Measurements from ENCODE around the gene CNIH4.

DNA sequence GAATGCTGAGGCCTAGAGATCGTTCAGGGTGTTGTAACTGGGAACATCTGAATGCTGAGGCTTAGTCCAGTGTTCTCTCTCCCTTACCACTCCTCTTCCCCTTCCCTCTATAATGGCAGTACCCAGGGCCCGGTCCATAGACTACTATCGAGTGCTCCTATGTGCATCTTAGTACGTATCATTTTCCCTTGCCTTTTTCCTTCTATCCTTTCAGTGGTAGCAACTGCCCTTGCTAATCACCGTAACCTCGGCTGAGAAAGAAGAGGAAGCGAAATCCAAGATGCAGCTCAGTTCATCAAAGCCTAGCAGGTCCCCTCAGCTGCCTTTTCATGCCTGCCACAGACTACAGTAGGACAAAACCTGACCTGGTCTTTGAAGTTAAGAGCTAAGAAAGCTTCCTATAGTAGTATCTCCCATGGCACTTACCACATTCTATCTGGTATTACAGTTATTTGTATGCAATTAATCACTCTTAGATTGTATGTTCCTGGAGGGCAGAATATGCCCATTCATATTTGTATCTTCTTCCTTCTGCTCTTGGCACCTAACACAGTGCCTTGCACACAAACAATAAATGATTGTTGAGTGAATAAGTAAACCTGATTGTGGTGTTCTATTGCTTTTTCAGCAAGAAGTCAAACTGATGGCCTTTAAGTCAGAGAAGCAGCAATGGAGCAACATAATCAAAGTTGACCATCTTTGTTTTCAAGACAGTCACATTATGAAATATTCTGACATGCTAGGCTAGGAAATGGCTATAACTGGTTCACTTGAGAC, 22.4 kb downstream of the CNIH4 start:
- TF ChIP-seq, protein P1, sequence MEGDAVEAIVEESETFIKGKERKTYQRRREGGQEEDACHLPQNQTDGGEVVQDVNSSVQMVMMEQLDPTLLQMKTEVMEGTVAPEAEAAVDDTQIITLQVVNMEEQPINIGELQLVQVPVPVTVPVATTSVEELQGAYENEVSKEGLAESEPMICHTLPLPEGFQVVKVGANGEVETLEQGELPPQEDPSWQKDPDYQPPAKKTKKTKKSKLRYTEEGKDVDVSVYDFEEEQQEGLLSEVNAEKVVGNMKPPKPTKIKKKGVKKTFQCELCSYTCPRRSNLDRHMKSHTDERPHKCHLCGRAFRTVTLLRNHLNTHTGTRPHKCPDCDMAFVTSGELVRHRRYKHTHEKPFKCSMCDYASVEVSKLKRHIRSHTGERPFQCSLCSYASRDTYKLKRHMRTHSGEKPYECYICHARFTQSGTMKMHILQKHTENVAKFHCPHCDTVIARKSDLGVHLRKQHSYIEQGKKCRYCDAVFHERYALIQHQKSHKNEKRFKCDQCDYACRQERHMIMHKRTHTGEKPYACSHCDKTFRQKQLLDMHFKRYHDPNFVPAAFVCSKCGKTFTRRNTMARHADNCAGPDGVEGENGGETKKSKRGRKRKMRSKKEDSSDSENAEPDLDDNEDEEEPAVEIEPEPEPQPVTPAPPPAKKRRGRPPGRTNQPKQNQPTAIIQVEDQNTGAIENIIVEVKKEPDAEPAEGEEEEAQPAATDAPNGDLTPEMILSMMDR (IDR thresholded peaks at IDR 0.05) = no peak
- TF ChIP-seq EZH2 (IDR thresholded peaks at IDR 0.05) (no peak), EZH2phosphoT487 (IDR thresholded peaks at IDR 0.05) (no peak)
